Astrocyte of the spinal cord (primary cell): ENCODE results near the gene LTO1.
"Not testable (repeated sequence)": the region's sequence is repeated elsewhere in the genome, so short reads cannot be mapped to it uniquely, and the experiment has no call there.

ENCODE experiments used
- DNase-seq: peaks from one replicate; pipeline ENCODE4 v3.0.0; 2011; ENCODE audit warnings: low read depth, low spot score
- H3K4me3 ChIP-seq: 2 replicates; pipeline ENCODE4 v1.5.1; 2011; ENCODE audit warnings: low read depth, mild to moderate bottlenecking, low read length, moderate library complexity
- in situ Hi-C: cut with HindIII; loops from 2 replicates; pipeline ENCODE4 v1.10.0; 2017; ENCODE audit warnings: low sequenced_read_pairs
- TF ChIP-seq, protein P1 (sequence below): IDR thresholded peaks from 2 replicates; pipeline ENCODE4 v1.5.1; 2012; ENCODE audit warnings: low read depth, mild to moderate bottlenecking, low read length, inconsistent platforms

LTO1 gene

GRCh38 chr11:69695581-69695980 lies 20.4 kb upstream of the LTO1 start:
- in situ Hi-C loops, result no loop called here
- TF ChIP-seq, protein P1, sequence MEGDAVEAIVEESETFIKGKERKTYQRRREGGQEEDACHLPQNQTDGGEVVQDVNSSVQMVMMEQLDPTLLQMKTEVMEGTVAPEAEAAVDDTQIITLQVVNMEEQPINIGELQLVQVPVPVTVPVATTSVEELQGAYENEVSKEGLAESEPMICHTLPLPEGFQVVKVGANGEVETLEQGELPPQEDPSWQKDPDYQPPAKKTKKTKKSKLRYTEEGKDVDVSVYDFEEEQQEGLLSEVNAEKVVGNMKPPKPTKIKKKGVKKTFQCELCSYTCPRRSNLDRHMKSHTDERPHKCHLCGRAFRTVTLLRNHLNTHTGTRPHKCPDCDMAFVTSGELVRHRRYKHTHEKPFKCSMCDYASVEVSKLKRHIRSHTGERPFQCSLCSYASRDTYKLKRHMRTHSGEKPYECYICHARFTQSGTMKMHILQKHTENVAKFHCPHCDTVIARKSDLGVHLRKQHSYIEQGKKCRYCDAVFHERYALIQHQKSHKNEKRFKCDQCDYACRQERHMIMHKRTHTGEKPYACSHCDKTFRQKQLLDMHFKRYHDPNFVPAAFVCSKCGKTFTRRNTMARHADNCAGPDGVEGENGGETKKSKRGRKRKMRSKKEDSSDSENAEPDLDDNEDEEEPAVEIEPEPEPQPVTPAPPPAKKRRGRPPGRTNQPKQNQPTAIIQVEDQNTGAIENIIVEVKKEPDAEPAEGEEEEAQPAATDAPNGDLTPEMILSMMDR, result no peak
- no peak overlapping the region for H3K4me3 ChIP-seq
- no peak for DNase-seq

GRCh38 chr11:69694781-69695180 lies 19.6 kb upstream of the LTO1 start:
- TF ChIP-seq, protein P1, result no peak
- in situ Hi-C loops, result no loop called here
- DNase-seq, result no peak
- no peak overlapping the region for H3K4me3 ChIP-seq

DNA sequence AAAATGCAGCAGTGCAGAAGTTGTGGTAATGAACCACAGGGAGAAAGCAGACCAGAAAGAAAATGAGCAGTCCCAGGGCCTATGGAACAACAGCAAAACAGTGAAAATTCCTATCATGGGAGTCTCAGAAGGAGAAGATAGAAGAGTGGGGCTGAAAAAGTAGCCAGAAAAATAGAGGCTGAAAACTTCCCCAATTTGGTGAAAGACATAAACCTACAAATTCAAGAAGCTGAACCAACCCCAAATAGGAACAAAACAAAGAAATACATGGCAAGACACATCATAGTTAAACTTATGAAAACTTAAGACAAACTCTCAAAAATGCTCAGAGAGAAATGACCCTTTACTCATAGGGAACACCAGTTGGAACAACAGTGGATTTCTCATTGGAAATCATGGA lies 17.3 kb upstream of the LTO1 start:
- no peak overlapping the region for H3K4me3 ChIP-seq
- in situ Hi-C loops, result no loop called here
- TF ChIP-seq, protein P1, result no peak
- no peak for DNase-seq

DNA sequence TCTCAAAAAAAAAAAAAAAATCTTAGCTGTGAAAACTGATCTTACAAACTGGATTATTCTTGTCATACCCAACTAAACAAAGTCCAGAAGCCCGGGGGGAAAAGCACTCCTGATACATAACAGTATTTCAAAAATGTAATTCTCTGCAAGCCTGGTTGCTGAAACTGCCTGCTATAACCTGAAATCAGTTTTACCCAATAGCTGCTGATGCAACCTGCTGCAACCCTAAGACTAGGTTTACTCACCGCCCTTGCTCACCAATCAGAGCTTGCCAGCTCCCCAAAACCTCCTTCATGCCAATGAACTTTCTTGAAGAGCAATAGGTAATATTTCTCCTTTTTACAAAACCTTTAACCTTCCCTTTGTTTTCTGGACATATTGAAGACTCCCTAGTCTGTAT lies 16.3 kb upstream of the LTO1 start:
- in situ Hi-C loops, result no loop called here

GRCh38 chr11:69689484-69690319 lies 14.5 kb upstream of the LTO1 start:
- no peak for DNase-seq
- in situ Hi-C loops, result no loop called here
- TF ChIP-seq, protein P1, result no peak
- no peak overlapping the region for H3K4me3 ChIP-seq

More for the DNA sequence above, 16.3 kb upstream of the LTO1 start:
- no peak overlapping the region for H3K4me3 ChIP-seq
- DNase-seq, result peak; percentile 23
- TF ChIP-seq, protein P1, result no peak

- DNase-seq, in situ Hi-C loops: not testable (repeated sequence)
Observed at GRCh38 chr11:69687969-69688771, 13.0 kb upstream of the LTO1 start.

DNA sequence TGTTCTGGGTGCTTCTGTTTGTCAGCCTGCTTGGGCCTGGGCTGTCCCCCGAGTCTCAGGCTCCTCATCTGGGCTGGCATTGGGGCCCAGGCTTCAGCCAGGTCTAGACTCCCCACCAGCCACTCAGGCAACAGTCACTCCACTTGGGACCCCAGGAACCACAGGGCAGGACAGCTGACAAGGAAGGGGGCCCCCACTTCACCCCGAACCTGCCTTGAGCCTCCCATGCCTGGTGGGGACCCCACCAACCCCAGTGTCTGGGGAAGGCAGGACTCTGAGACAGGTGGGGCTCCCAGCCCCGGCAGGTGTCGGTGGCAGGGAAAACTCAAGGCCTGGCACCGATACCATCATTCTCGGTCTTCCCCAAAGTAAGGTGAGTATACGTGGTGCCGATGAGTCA lies 11.7 kb upstream of the LTO1 start:
- no peak for DNase-seq
- in situ Hi-C loops, result no loop called here
- TF ChIP-seq, protein P1, result no peak
- H3K4me3 ChIP-seq, result no peak overlapping the region

More at GRCh38 chr11:69687969-69688771, 13.0 kb upstream of the LTO1 start:
- not testable (repeated sequence) for H3K4me3 ChIP-seq
